ENCODE results near the gene SHTN1. TPM values are rescaled to one million over a fixed set of nuclear protein-coding genes. Genes with fewer than 3 reads are reported as not detected.

Gene SHTN1
- total and polyA plus RNA-seq, 5 donors = 1.5 to 7.9 (median 6.0) TPM

DNA sequence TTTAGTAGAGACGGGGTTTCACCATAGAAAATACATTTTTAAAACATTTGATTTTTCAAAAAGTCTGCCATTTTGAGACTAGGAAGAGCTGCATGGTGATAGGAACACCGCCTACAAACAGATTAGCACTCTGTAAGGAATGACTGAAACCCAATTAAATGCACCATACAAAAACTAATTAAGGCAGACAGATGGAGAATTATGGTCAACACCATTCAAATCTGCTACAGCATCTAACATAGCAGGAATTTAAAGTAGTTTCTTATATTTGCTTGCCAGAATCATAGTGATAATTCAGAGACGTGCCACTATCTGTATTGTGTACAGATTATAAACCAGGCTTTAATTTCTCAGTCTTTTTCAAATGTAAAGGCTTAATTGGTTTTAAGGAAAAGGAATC, 87.5 kb downstream of the SHTN1 start:
- WGBS = 84% methylated on average over 3 of the region's 3 CpGs
- Histone ChIP-seq H3K27me3 (ENCODE audit: control insufficient read depth, insufficient read depth) (no peaks in the 10 kb centered on the region), H3K9me3 (ENCODE audit: control insufficient read depth, low read length) (no peaks in the 10 kb centered on the region), H3K4me3 (ENCODE audit: low read length) (no peak overlapping the region), H3K4me1 (ENCODE audit: control insufficient read depth, insufficient read depth, low read length) (no peaks in the 10 kb centered on the region), H3K27ac (ENCODE audit: low read length) (no peak overlapping the region)
- intact Hi-C loops (cut with DNase I) = no loop called here
- DNase-seq (no peak), ATAC-seq (no peak)

- ATAC-seq (no peak), DNase-seq (no peak)
- H3K4me3 ChIP-seq (ENCODE audit: low read length) = no peak overlapping the region
- intact Hi-C loops (cut with DNase I) = no loop called here
- WGBS = 72% methylated on average over 2 of the region's 2 CpGs
- no peak overlapping the region for H3K27ac ChIP-seq (ENCODE audit: low read length)
- no peaks in the 10 kb centered on the region for H3K4me1 ChIP-seq (ENCODE audit: control insufficient read depth, insufficient read depth, low read length)
- no peaks in the 10 kb centered on the region for H3K27me3 ChIP-seq (ENCODE audit: control insufficient read depth, insufficient read depth)
- no peaks in the 10 kb centered on the region for H3K9me3 ChIP-seq (ENCODE audit: control insufficient read depth, low read length)
Measured at GRCh38 chr10:116915340-116915739, 89.6 kb downstream of the SHTN1 start.

DNA sequence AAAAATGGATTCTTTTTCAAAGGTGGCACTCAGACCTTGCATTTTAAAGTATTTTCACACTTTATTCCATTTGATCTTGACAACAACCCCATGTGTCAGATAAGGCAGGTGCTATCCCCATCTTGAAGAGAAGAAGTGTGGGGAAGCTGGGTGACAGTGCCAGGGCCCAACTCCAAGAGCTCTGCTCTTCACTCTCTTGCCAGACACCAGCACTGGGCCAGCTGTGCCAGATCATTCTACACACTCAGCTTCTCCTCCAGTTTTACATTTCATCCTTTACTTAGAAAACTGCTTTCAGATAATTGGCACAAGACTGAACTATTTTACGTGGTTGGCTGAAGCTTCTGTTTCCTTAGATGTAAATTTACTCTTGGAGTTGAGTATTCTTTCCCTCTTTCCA, 91.3 kb downstream of the SHTN1 start:
- WGBS = 47% methylated on average over 1 of the region's 1 CpG
- no peaks in the 10 kb centered on the region for H3K27me3 ChIP-seq (ENCODE audit: control insufficient read depth, insufficient read depth)
- intact Hi-C loops (cut with DNase I) = no loop called here
- H3K4me3 ChIP-seq (ENCODE audit: low read length) = no peak overlapping the region
- DNase-seq (peak in 2 of 3 donors; percentile 46 to 60), ATAC-seq (peak; percentile 69 to 88)
- no peaks in the 10 kb centered on the region for H3K9me3 ChIP-seq (ENCODE audit: control insufficient read depth, low read length)
- H3K4me1 ChIP-seq (ENCODE audit: control insufficient read depth, insufficient read depth, low read length) = no peaks in the 10 kb centered on the region
- H3K27ac ChIP-seq (ENCODE audit: low read length) = no peak overlapping the region

GRCh38 chr10:116912162-116912561, 92.8 kb downstream of the SHTN1 start:
- Histone ChIP-seq H3K4me1 (ENCODE audit: control insufficient read depth, insufficient read depth, low read length) (no peaks in the 10 kb centered on the region), H3K4me3 (ENCODE audit: low read length) (no peak overlapping the region), H3K27ac (ENCODE audit: low read length) (no peak overlapping the region), H3K27me3 (ENCODE audit: control insufficient read depth, insufficient read depth) (no peaks in the 10 kb centered on the region), H3K9me3 (ENCODE audit: control insufficient read depth, low read length) (no peaks in the 10 kb centered on the region)
- DNase-seq = no peak
- 49% methylated on average over 1 of the region's 1 CpG for WGBS
- intact Hi-C loops (cut with DNase I) = no loop called here
- peak in 1 of 2 donors; percentile 29 for ATAC-seq

GRCh38 chr10:116910910-116911309, 94.1 kb downstream of the SHTN1 start:
- peak in 1 of 2 donors; percentile 57 for ATAC-seq

GRCh38 chr10:116909307-116909706, 95.7 kb downstream of the SHTN1 start:
- DNase-seq (no peak), ATAC-seq (no peak)
- Histone ChIP-seq H3K27me3 (ENCODE audit: control insufficient read depth, insufficient read depth) (no peaks in the 10 kb centered on the region), H3K4me1 (ENCODE audit: control insufficient read depth, insufficient read depth, low read length) (no peaks in the 10 kb centered on the region), H3K9me3 (ENCODE audit: control insufficient read depth, low read length) (no peaks in the 10 kb centered on the region), H3K27ac (ENCODE audit: low read length) (no peak overlapping the region), H3K4me3 (ENCODE audit: low read length) (no peak overlapping the region)
- 82% methylated on average over 1 of the region's 1 CpG for WGBS
- intact Hi-C loops (cut with DNase I) = no loop called here

More at GRCh38 chr10:116910910-116911309, 94.1 kb downstream of the SHTN1 start:
- H3K4me1 ChIP-seq (ENCODE audit: control insufficient read depth, insufficient read depth, low read length) = no peaks in the 10 kb centered on the region
- DNase-seq = no peak
- no peaks in the 10 kb centered on the region for H3K9me3 ChIP-seq (ENCODE audit: control insufficient read depth, low read length)
- WGBS = 73% methylated on average over 3 of the region's 3 CpGs
- intact Hi-C loops (cut with DNase I) = no loop called here
- H3K27ac ChIP-seq (ENCODE audit: low read length) = no peak overlapping the region
- no peaks in the 10 kb centered on the region for H3K27me3 ChIP-seq (ENCODE audit: control insufficient read depth, insufficient read depth)
- no peak overlapping the region for H3K4me3 ChIP-seq (ENCODE audit: low read length)

DNA sequence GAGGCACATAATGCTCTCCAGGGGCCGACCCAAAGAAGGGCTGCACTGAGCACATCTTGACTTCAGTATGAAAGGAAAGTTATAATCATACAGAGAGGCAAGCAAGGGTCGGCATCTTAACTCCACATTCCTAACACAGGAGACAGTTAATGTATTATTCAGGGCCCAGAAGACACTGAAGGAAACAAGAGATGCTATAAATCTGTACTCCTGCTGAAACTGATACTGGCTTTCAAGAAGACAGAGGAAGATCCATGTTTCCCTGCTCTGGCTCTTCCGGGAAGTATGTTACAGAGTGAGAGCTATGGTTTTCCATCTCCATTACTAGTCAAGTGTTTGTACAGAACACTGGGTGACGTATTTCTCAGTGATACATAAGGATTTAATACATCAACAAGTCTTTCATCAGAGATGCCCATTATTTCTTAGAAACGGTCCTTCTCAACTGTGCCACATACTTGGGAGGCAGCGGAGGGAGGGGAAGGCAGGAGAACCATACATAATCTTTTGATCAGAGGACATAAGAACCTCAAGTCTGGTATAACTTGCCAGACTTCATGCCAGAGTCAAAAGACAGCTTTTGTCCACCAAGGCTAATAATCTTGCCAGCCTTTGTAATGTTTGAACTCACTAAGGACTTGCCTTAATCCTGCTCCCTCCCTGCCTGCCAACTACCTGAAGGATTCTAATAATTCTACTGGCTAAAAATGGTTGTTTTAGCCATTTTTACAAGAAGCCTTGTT, 97.6 kb downstream of the SHTN1 start:
- intact Hi-C loops (cut with DNase I) = no loop called here
- Histone ChIP-seq H3K27ac (ENCODE audit: low read length) (no peak overlapping the region), H3K4me1 (ENCODE audit: control insufficient read depth, insufficient read depth, low read length) (no peaks in the 10 kb centered on the region), H3K27me3 (ENCODE audit: control insufficient read depth, insufficient read depth) (no peaks in the 10 kb centered on the region), H3K9me3 (ENCODE audit: control insufficient read depth, low read length) (no peaks in the 10 kb centered on the region), H3K4me3 (ENCODE audit: low read length) (no peak overlapping the region)
- no peak for DNase-seq
- ATAC-seq = no peak
- 80% methylated on average over 6 of the region's 6 CpGs for WGBS

GRCh38 chr10:116905845-116906210, 99.2 kb downstream of the SHTN1 start:
- no peak for DNase-seq
- Histone ChIP-seq H3K4me1 (ENCODE audit: control insufficient read depth, insufficient read depth, low read length) (no peaks in the 10 kb centered on the region), H3K27ac (ENCODE audit: low read length) (no peak overlapping the region), H3K27me3 (ENCODE audit: control insufficient read depth, insufficient read depth) (no peaks in the 10 kb centered on the region), H3K9me3 (ENCODE audit: control insufficient read depth, low read length) (no peaks in the 10 kb centered on the region), H3K4me3 (ENCODE audit: low read length) (no peak overlapping the region)
- intact Hi-C loops (cut with DNase I) = no loop called here
- no peak for ATAC-seq
- WGBS = 93% methylated on average over 3 of the region's 3 CpGs

GRCh38 chr10:116899626-116900025, 105.4 kb downstream of the SHTN1 start:
- Histone ChIP-seq H3K27ac (ENCODE audit: low read length) (no peak overlapping the region), H3K4me1 (ENCODE audit: control insufficient read depth, insufficient read depth, low read length) (no peaks in the 10 kb centered on the region), H3K9me3 (ENCODE audit: control insufficient read depth, low read length) (no peaks in the 10 kb centered on the region), H3K4me3 (ENCODE audit: low read length) (no peak overlapping the region), H3K27me3 (ENCODE audit: control insufficient read depth, insufficient read depth) (no peaks in the 10 kb centered on the region)
- DNase-seq = no peak
- WGBS = 67% methylated on average over 4 of the region's 4 CpGs
- ATAC-seq = no peak
- intact Hi-C loops (cut with DNase I) = no loop called here

- no peak for DNase-seq
- Histone ChIP-seq H3K9me3 (ENCODE audit: control insufficient read depth, low read length) (no peaks in the 10 kb centered on the region), H3K27ac (ENCODE audit: low read length) (no peak overlapping the region), H3K4me3 (ENCODE audit: low read length) (no peak overlapping the region), H3K27me3 (ENCODE audit: control insufficient read depth, insufficient read depth) (no peaks in the 10 kb centered on the region), H3K4me1 (ENCODE audit: control insufficient read depth, insufficient read depth, low read length) (no peaks in the 10 kb centered on the region)
- ATAC-seq = no peak
- intact Hi-C loops (cut with DNase I) = no loop called here
Measured at GRCh38 chr10:116893686-116894037, 111.3 kb downstream of the SHTN1 start.

DNA sequence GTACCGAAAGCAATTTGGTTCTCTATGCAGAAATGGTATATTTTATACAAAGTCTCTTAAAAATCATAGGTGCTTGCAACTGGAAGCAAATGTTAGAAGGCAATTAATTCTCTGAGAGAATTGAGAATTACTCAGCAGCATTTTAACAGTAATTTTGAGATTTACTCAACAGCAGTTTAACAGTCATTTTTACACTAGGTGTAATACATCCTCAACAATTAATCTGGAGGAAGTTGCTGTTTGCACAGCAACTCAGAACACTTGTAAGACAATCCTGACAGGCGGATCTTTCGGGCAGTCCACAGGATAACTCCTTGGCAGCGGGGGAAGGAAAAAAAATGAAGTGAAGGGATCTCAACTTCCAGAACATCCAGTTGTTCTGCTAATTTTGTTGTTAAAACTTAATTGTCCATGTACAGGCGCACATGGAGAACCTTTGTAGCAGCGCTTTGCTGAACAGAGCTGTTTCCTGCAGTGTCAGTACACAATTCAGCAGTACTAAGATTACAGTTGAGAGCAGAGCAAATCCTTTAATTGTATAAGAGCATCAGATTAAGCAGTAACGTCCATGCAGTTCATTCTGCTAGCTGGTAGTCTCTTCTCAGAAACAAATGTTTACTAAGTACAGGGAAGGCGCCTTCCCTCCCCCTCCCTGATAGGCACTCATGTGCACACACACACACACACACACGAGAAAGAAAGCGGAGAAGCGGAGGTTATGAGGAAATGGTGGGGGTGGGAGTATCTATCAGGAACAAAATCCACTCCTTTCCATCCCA, 111.9 kb downstream of the SHTN1 start:
- WGBS = 55% methylated on average over 11 of the region's 11 CpGs
- ATAC-seq (no peak), DNase-seq (no peak)
- Histone ChIP-seq H3K4me3 (ENCODE audit: low read length) (no peak overlapping the region), H3K4me1 (ENCODE audit: control insufficient read depth, insufficient read depth, low read length) (no peaks in the 10 kb centered on the region), H3K27ac (ENCODE audit: low read length) (no peak overlapping the region), H3K27me3 (ENCODE audit: control insufficient read depth, insufficient read depth) (no peaks in the 10 kb centered on the region), H3K9me3 (ENCODE audit: control insufficient read depth, low read length) (no peaks in the 10 kb centered on the region)
- intact Hi-C loops (cut with DNase I) = no loop called here

All from right cardiac atrium (tissue), 5 donors.